GM21825 (cell line): Measurements from ENCODE around the gene SLC38A10.

Source experiments
- ATAC-seq: cut with Tn5 transposase; IDR thresholded peaks from one replicate; pipeline ENCODE4 v1.9.1; 2021; ENCODE audit warnings: mild to moderate bottlenecking, moderate library complexity; ENCODE audit not compliant: unreplicated experiment

Gene SLC38A10

DNA sequence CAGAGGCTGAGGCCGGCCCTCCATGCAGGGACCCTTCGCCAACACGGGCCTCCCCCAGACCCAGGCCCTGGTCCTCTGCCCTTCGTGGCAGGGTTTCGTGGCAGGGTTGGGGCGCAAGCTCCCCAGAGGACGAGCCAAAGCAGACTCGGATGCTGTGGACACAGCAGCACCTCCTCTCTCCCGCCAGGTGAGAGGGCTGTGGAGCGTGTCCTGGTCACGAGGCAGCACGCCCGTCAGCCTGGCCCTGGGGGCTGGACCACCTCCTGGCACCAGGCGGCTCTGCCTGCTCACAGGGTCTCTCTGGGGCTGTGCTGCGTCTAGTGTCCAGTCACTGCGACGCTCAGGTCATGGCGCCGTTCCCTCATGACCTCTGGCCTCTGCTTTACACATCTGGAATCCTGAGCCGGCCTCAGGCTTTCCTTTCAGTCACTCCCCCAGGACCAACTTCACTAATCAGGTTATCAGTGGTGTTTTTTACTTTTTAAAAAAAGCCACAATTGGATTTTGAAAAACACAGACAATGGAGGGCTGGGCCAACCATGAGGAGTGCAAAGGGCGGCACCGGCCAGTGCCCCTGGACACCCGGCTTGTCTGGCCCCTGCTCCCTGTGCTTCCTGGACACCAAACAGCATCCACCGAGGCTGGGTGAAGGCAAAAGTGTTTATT is 50.6 kb downstream of the SLC38A10 start:
- no peak for ATAC-seq

DNA sequence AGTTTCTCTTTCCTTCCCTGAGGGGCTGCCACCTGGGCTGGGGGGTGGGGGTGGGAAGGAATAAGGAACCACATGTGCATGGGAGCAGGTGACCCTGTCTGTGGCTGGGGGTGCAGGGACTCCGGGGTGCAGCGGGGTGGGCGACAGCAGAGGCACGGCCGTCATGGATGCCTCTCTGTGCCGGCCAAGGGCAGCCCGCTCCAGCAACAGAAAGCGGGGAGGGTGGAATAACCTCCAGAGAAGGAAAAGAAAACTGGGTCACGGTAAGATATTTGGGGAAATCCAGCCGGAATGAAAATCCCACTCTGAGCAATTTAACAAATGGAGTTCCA is 51.8 kb downstream of the SLC38A10 start:
- no peak for ATAC-seq

DNA sequence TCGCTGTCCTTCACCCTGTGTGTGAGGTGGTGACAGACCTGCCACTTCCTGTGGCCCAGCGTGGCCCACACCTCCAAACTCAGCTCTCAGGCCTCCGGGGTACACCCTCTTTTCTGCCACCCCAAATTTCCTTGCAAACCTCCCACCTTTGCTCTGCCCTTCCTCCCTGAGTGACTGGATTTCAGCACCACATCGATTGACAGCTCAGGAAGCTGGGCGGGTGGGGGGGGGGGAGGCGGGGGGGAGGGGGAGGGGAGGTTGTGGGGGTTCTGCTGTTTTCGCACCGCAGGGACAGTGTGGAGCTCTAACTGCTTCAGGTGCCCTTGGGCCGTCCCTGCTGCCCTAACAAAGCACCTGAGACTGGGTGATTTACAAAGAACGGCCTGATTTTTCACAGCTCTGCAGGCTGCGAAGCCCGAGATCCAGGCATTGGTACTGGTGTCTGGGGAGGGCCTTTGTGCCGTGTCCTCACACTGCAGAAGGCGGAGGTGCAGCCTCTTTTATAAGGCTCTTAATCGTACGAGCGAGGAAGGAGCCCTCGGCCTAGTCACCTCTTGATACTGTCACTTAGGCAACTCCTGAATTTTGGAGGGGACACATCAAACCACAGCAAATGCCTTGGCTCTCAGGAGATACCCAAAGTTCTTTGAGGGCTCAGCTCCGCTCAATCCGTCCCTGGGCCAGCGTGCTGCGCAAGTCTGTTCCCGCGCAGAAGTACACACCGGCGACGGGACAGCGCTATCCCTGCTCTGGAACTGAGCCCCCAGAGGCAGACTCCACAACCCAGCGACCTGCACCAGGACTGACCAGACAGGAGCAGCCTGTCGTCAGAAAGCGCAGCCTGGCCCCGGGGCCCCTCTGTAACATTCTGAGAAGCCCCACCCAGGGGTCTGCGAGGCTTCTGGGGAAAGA is 52.4 kb downstream of the SLC38A10 start:
- ATAC-seq = no peak

DNA sequence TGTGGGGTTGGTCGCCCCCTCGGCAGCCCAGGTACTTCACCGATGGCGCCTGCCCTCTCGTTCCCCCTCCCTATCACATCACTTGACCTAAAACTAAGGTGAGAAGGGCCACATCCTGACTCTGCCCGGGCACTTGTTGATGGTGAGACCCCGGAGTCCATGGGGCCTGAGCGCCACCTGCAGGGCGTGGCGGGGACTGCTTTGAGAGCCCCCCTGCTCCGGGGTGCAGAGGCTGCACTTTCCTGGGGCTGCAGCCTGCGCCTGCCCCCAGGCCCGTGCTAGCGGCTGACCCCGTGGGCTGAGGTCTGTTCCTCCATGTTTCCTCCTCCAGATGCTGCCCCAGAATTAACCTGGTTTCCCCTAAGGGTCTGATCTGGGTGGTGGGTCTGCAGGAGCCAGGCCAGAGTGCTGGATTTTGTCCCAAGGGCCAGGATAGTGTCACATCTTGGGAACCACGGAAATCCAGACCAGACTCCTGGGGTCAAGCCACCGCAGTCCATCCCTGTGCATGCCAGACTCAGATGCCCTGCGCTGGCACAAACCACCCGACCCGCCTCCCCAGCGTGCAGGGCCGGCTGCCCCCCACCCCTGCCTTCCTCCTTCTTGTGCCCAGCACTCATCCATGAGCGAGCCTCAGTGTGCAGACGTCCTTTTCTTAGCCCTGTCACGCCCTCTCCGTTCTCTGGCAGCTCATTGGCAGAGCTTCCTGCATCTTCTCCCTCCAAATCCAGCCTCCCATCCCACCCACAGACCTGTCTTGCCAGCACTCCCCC is 53.3 kb downstream of the SLC38A10 start:
- no peak for ATAC-seq

DNA sequence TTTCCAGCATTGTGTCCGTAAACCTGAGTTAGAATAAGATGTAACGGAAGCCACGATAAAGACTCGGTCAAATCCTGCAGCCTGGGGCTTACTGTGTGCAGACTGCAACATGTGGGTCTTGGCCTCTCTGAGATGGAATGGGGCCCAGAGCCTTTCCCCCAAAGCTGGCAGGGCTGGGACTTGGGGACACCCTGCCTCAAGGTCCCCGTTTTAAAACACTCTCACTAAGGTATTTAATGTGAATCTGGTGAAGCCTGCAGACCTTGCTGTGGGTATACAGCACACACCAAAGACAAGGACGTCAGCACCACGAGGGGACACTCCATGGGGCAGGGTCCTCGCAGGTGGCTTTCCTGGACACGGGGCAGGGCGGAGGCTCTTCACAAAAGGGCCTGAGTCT is 53.9 kb downstream of the SLC38A10 start:
- ATAC-seq = no peak

DNA sequence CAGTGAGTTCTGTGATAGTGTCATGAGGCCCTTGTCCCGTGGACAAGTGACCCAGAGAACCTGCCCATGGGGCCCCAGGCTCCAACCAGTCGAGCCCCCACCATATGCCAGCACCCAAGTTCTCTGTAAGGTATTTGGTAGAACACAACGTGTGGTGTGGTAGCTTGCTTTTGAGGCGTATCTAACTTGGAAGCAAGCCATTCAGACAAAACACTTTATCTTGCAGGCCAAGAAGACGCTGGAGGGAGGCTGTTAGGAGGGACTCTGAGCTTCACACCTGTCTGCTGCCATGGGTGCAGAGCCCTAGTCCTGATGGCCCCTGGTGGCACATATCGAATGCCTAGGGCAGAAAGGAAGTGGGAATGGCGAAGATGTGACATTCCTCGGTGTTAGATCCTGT is 54.3 kb downstream of the SLC38A10 start:
- ATAC-seq = no peak

DNA sequence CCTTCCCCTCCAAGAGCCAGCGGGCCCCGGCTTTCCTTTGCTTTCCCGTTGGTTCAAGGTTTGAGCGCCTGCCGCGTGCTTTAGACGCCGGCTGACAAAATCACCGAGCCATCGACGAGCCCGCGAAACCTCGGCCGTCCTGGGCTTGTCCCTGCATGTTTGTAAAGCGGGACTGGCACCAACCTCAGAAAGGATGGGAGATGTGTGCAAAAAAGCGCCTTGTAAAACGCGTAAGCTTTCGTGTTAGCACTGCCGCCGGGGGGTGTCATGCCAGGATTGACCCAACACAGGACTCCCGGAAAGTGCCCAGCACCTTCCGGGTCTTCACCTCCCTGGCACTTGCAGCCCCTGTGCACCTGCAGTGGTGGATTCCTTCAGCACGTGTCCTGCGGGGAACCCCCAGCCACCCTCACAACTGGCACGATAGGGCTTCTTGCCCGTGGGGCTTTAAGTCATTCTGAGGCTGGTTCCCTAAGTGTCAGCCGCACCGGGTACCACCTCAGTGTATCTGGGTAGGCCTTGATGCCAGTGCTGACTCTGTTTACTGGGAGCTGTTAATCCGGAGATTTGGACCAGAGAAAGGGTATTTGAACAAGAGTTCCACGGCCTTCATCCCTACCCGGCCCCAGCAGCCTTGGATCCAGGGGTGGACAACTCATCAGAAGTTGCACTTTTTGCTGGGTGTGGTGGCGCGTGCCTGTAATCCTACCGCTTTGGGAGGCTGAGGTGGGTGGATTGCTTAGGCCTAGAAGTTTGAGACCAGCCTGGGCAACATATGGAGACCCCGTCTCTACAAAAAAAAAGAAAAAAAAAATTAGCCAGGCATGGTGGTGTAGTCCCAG is 55.2 kb downstream of the SLC38A10 start:
- no peak for ATAC-seq

DNA sequence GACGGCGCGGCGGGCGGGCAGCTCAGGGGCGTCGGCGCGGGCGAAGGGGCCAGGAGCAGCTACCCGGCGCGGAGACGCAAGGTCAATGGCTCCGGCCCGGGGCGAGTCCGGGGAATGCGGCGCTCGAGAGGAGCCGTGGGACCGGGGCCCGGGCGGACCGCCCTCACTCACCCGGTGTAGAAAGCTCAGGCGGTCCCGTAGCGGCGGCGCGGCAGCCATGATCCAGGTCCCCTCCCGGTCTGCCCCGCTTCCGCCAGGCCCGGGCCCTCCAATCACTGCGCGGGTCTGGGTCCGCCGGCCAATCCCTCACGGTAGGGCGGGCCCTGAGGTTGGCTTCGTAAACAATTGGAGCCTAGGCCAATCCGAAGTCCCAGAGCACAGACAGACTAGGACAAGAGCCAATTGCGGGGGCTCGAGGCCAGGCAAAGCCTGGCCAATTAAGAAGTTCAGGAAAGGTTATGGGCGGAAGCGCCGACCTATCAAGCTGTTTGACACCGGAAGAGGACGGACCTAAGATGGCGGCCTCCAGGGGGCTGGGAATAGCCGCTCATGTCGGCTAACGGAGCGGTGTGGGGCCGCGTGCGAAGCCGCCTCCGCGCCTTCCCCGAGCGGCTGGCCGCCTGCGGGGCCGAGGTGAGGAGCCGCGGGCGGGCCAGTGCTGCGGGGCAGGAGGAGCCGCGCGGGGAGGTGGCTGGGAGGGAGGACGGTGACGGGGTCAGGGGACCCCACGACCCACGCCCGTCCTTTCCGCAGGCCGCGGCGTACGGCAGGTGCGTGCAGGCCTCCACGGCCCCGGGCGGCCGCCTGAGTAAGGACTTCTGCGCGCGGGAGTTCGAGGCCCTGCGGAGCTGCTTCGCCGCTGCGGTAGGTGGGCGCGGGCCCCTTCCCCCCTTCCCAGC is 56.0 kb downstream of the SLC38A10 start, which contains the start of the genes NDUFAF8 and TEPSIN:
NDUFAF8 (plus strand) TSS at position 504 of the 899 bp plus-strand sequence; CDS start at position 550, 46 bp downstream.
TEPSIN (minus strand) TSS at position 241 of the 899 bp plus-strand sequence; CDS start at position 219, 22 bp downstream.
- ATAC-seq = peak; percentile 87

DNA sequence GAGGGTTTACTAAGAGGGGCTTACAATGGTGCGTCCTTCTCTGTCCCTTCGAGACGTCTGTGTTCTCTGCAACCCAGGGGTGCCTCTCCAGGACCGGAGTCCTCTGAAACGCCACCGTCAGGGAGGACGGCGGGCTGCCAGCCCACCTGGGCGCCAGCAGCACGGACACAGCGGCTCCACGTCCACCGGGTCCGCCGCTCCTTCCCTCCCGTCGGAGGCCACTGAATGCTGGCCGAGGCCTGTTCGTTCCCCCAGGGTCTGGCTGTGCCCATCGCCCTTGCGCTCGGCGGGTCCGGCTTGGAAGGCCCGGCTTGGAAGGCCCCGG is 56.7 kb downstream of the SLC38A10 start:
- ATAC-seq = peak; percentile 4

DNA sequence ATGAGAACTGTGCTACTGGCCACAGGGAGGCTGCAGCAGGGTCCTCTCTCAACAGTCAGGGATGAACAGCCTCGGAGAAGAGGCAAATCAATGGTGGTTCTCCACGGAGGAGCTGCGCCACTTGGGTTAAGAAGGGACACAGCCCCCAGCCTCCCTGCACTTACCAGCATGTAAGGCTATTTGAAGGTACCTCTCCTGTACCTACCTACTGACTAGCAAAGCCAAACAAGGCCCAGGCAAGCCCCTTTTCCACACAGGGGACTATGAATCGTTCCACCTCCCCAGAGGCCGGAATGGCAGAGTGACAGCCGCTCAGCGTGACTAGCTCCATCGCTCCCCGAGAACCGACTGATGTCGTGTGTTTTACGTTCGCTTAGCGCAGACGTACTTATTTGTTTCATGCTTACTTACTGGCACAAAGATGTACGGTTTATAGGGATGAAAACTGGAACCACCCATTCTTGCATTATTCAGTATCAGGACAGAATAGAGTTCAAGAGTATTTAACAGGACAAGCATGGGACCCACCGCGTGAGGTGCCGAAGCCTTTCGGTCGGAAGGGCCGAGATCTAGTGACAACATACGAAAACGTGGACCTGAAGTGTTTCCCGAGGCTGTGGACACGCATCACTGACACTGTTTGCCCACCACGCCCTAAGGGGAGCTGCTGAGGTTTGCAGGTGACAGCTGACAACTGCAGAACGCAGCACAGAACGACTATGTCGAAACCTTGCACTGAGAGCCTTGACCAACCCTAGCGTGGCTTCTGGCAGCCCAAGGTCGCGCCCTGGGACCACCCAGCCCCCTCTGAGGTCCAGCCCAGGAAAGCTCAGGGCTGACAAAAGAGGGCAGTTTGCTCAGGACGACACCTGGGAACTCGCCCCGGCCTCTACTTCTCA is 57.3 kb downstream of the SLC38A10 start:
- ATAC-seq = no peak

DNA sequence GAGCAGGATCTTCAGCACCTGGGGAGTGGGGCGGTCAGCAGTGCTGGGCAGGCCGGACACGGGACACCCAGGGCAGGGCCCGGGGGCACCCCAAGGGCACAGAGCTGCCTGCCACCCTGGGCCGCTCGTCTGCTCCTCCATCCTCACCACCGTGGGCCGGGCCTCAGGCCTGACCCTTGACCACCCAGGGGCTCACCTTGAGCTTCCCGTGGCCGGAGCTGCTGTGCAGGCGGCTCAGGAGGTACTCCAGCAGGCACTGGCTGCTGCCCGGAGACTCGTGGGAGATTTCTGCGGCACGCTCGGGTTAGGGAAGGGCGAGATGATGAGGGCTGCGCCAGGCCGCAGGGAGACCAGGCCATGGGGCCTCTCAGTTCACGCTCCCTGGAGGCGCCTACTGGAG is 58.3 kb downstream of the SLC38A10 start:
- no peak for ATAC-seq

DNA sequence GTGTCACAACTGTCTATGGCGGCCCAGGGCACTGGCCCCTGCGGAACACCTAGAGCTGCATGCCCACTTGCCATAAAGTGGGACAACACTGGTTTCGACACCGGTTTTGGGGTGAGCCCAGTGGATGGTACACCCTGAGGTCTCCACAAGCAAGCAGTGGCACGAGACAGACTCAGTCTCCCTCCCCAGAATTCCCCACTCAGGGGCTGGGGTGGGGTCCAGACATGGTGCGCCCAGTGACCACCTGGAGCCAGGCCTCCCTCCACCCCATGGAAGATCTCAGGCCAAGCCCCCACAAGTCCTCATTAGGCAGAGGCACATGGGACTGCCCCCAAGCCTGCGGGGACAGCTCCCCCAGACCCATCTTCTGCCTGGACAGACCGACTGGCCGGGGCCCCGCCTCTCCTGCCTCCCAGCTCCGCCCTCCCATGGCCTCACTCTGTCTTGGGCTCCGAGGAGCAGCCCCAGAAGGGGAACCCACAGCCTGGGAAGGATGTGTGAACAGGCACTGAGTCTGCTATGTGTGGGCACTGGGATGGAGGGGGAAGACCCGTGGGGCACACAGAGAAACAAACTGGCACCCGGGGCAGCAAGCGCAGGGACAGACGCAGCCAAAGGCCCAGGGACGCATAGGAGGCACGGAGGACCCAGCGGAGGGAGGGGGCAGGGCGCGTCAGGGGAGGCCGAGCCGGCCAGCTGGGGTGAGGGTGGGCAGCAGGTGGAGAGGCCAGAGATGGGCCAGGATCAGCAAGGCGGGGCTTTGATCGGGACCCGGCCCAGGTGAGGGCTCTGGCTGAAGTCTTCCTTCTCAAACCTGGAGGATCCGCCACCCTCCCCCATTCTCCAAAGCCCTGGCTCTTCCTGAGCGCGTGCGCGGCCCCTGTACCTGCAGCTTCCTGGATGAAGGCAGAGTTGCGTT is 59.0 kb downstream of the SLC38A10 start:
- ATAC-seq = no peak

DNA sequence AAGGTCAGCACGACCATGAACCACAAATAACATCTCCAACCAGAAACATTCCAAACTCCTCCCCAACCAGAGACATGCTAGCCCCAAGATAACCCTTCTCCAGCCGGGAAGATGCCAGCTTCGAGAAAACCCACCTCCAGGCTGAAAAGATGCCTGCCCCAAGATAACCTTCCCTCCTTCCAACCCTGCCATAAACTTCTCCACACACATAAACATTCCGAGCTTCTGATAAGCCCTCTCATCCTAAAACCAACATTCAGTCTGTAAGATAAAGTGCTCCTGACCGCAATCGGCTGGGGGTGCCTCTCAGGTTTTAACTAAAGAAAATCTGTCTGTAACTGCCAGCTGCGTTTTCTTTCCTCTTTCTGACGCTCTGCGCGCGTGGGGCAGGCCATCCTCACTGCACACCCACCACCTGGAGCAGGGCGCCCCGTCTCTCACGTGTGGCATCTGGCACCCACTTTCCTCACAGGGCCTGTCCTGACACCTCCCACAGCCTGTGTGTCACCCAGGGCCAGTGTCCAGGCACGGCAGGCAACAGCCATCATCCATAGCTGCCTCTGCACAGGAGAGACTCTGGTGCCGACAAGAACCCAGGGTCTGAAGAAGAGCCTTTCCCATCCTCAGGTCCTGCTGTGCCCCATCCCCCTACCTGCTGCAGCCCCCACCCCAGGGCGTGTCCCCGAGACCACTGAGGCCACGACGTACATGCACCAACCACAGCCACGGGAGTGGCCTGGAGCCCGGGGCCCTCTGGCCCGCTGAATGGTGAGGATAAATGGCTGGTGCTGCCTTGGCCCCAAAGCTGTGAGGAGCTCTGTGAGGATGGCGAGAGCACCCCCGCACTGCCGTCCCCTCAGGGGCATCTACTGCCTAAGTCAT is 59.9 kb downstream of the SLC38A10 start:
- no peak for ATAC-seq

DNA sequence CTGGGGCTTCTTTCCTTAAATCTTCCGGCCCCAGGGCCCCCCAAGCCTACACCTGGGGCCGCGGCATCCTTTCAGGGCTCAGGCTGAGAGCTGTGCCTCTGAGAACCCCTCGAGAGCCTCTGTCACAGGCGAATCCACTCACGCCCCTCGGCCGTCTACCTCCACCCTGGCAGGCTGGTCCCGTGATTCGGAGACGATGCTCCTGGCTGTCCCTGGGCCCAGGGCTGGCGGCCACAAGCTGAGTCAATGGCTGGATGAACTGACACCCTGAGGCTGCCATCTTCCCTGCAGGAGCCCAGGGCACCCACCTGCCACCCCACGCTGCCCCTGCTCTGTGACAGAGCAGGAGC is 60.6 kb downstream of the SLC38A10 start:
- no peak for ATAC-seq

DNA sequence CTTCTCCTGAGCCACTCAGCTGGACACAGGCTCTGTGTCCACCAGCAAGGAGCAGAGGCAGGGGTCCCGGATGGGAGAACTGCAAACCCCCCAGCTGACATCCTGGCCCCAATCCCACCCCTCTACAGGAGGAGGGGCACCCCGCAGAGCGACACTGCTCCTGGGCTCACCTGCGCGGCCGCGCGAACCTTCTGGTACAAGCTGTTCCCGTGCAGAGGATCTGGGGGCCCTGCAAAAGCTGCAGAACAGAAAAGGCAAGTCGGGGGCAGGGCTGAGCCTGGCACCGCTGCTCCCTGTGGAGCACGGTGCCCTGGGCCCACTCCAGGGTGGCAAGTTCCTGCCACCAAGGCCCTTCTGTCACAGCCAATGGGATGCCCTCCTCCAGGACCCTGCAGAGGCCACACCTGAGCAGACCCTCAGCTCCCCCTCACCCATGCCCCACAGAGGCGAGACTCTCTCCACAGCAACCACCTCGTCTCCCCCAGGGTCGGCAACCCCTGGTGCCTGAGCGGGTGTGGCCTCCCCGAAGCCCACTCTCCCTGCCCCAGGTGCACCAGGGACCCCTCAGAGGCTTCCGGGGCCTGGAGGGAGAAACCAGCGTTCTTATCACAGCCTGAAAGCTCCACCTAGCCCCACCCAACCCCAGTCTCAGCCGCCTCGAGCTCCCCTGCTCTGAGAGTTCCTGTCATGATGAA is 61.1 kb downstream of the SLC38A10 start:
- ATAC-seq = no peak

DNA sequence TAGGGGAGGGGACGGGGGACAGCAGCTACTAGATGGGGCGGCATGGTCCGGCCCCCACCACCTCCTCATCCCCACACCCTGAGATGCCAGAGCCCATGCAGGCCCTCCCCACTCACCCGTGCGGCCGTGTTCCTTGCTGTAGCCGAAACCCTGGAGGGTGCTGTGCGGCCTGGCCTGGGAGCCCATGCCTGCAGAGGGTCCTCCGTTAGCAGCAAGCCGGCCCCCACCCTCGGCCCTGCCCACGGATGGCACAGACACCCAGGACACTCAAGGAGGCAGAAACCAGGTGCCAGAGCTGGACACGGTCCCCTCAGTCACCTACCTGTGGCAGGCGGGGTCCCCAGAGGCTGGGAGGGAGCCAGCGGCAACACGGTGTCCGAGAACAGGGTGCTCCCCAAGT is 61.8 kb downstream of the SLC38A10 start:
- no peak for ATAC-seq
